Parathyroid adenoma (tissue), 2 donors: Measurements from ENCODE around the gene PUM1.
"Not testable (repeated sequence)": the region's sequence is repeated elsewhere in the genome, so short reads cannot be mapped to it uniquely, and the experiment has no call there.

ENCODE experiments used
- H2AFZ ChIP-seq: fragments of 300-600 bp; sonication (generic); one replicate; pipeline ENCODE4 v1.7.0; 2017; ENCODE audit warnings: antibody characterized with exemption, mild to moderate bottlenecking
- H3K27ac ChIP-seq: fragments of 300-600 bp; sonication (generic); one replicate; pipeline ENCODE4 v1.7.0; 2017
- H3K27me3 ChIP-seq: fragments of 300-600 bp; sonication (generic); one replicate; pipeline ENCODE4 v1.7.0; 2017; ENCODE audit warnings: low read length; ENCODE audit not compliant: control insufficient read depth, insufficient read depth
- H3K36me3 ChIP-seq: fragments of 300-600 bp; sonication (generic); one replicate; pipeline ENCODE4 v1.7.0; 2017; ENCODE audit warnings: low read length; ENCODE audit not compliant: control insufficient read depth, insufficient read depth
- H3K4me1 ChIP-seq: fragments of 300-600 bp; sonication (generic); one replicate; pipeline ENCODE4 v1.7.0; 2017; ENCODE audit warnings: control low read depth
- H3K4me2 ChIP-seq: fragments of 300-600 bp; sonication (generic); one replicate; pipeline ENCODE4 v1.7.0; 2017; ENCODE audit warnings: low read length
- H3K4me3 ChIP-seq: fragments of 300-600 bp; sonication (generic); one replicate; pipeline ENCODE4 v1.7.0; 2017; ENCODE audit warnings: low read depth, low read length
- H3K79me2 ChIP-seq: fragments of 300-600 bp; sonication (generic); one replicate; pipeline ENCODE4 v1.7.0; 2017; ENCODE audit warnings: control low read depth
- H3K9ac ChIP-seq: fragments of 300-600 bp; sonication (generic); one replicate; pipeline ENCODE4 v1.7.0; 2017; ENCODE audit warnings: mild to moderate bottlenecking
- H3K9me3 ChIP-seq: fragments of 300-600 bp; sonication (generic); one replicate; pipeline ENCODE4 v1.7.0; 2017; ENCODE audit warnings: low read length; ENCODE audit not compliant: control insufficient read depth
- CTCF ChIP-seq: fragments of 300-600 bp; sonication (generic); IDR thresholded peaks from one replicate; pipeline ENCODE4 v1.7.0; 2017; ENCODE audit warnings: antibody characterized with exemption, mild to moderate bottlenecking
- donor health status: primary hyperparathyroidism.

Gene PUM1

GRCh38 chr1:31040038-31040437 lies 25.5 kb downstream of the PUM1 start:
- no peak for TF ChIP-seq CTCF
- peaks cover 53% of the 10 kb centered on the region for H3K79me2 ChIP-seq
- H3K4me3 ChIP-seq: no peak overlapping the region
- no peaks in the 10 kb centered on the region for H3K4me1 ChIP-seq
- no peaks in the 10 kb centered on the region for H3K27me3 ChIP-seq
- H3K9me3 ChIP-seq: no peaks in the 10 kb centered on the region
- H3K4me2 ChIP-seq: no peak overlapping the region
- no peak overlapping the region for H2AFZ ChIP-seq
- no peak overlapping the region for H3K9ac ChIP-seq
- H3K36me3 ChIP-seq: no peaks in the 10 kb centered on the region
- no peak overlapping the region for H3K27ac ChIP-seq

DNA sequence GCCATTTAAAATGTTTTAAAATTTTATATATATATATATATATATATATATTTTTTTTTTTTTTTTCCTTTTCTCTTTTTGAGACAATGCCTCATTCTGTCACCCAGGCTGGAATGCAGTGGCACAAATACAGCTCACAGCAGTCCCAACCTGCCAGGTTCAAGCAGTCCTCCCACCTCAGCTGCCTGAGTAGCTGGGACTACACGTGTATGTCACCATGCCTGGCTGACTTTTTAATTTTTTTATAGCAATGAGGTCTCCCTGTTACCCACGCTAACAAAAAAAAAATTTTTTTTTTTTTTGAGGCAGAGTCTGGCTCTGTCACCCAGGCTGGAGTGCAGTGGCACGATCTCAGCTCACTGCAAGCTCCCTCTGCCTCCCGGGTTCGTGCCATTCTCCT lies 26.6 kb downstream of the PUM1 start:
- peaks cover 55% of the 10 kb centered on the region for H3K79me2 ChIP-seq
- not testable (repeated sequence) for H3K4me3 ChIP-seq, H3K4me2 ChIP-seq, H3K36me3 ChIP-seq, H3K27ac ChIP-seq, H3K27me3 ChIP-seq, H2AFZ ChIP-seq, H3K9ac ChIP-seq, H3K9me3 ChIP-seq, H3K4me1 ChIP-seq

GRCh38 chr1:31038360-31038759 lies 27.2 kb downstream of the PUM1 start:
- Histone ChIP-seq H3K4me3 (no peak overlapping the region), H3K4me1 (no peaks in the 10 kb centered on the region), H3K27me3 (no peaks in the 10 kb centered on the region), H2AFZ (no peak overlapping the region), H3K79me2 (peaks cover 54% of the 10 kb centered on the region), H3K9ac (no peak overlapping the region), H3K4me2 (no peak overlapping the region), H3K9me3 (no peaks in the 10 kb centered on the region), H3K27ac (no peak overlapping the region), H3K36me3 (no peaks in the 10 kb centered on the region)
- no peak for TF ChIP-seq CTCF

- no peak for TF ChIP-seq CTCF
- Histone ChIP-seq H3K9ac (no peak overlapping the region), H2AFZ (no peak overlapping the region), H3K4me3 (no peak overlapping the region), H3K79me2 (peaks cover 48% of the 10 kb centered on the region), H3K4me2 (no peak overlapping the region), H3K36me3 (no peaks in the 10 kb centered on the region), H3K9me3 (no peaks in the 10 kb centered on the region), H3K27me3 (no peaks in the 10 kb centered on the region), H3K4me1 (no peaks in the 10 kb centered on the region), H3K27ac (no peak overlapping the region)
Measured at GRCh38 chr1:31036749-31037500, 28.6 kb downstream of the PUM1 start.

GRCh38 chr1:31033598-31033997 lies 31.9 kb downstream of the PUM1 start:
- H3K79me2 ChIP-seq: peaks cover 31% of the 10 kb centered on the region
- H2AFZ ChIP-seq: no peak overlapping the region
- no peaks in the 10 kb centered on the region for H3K27me3 ChIP-seq
- no peaks in the 10 kb centered on the region for H3K9me3 ChIP-seq
- H3K27ac ChIP-seq: no peak overlapping the region
- no peaks in the 10 kb centered on the region for H3K36me3 ChIP-seq
- H3K4me2 ChIP-seq: no peak overlapping the region
- no peak for TF ChIP-seq CTCF
- H3K4me3 ChIP-seq: no peak overlapping the region
- no peaks in the 10 kb centered on the region for H3K4me1 ChIP-seq
- H3K9ac ChIP-seq: no peak overlapping the region
